GM23338 (cell line): ENCODE measurements around the gene CLHC1. TPM values are rescaled to one million over a fixed set of nuclear protein-coding genes. Genes with fewer than 3 reads are reported as not detected.

ENCODE experiments used
- ATAC-seq: fragments of 200-7000 bp; cut with Tn5 transposase; 3 replicates; pipeline ENCODE4 v1.9.1; 2020
- DNase-seq: peaks from one replicate; pipeline ENCODE4 v3.0.0-alpha.2; 2015; ENCODE audit warnings: low spot score
- H2AFZ ChIP-seq: fragments of 200-600 bp; sonication (generic); 2 replicates; pipeline ENCODE4 v1.8.0; 2016; ENCODE audit warnings: antibody characterized with exemption, mild to moderate bottlenecking, moderate library complexity
- H3F3A ChIP-seq: fragments of 200-600 bp; sonication (generic); replicated peaks from 2 replicates; pipeline ENCODE4 v1.8.0; 2017; ENCODE audit warnings: antibody characterized with exemption, mixed run types, low read depth
- H3K27ac ChIP-seq: fragments of 200-600 bp; sonication (generic); 2 replicates; pipeline ENCODE4 v1.6.1; 2016; ENCODE audit warnings: low read depth
- H3K27me3 ChIP-seq: fragments of 200-600 bp; sonication (generic); 2 replicates; pipeline ENCODE4 v1.8.0; 2016; ENCODE audit warnings: mild to moderate bottlenecking, mixed run types, moderate library complexity; ENCODE audit not compliant: insufficient read depth
- H3K36me3 ChIP-seq: fragments of 200-600 bp; sonication (generic); 2 replicates; pipeline ENCODE4 v1.8.0; 2016; ENCODE audit warnings: mild to moderate bottlenecking; ENCODE audit not compliant: insufficient read depth
- H3K4me1 ChIP-seq: fragments of 200-600 bp; sonication (generic); 2 replicates; pipeline ENCODE4 v1.8.0; 2016; ENCODE audit warnings: mild to moderate bottlenecking, moderate library complexity; ENCODE audit not compliant: insufficient read depth
- H3K4me2 ChIP-seq: fragments of 200-600 bp; sonication (generic); 2 replicates; pipeline ENCODE4 v1.7.1; 2017; ENCODE audit warnings: mixed run types
- H3K4me3 ChIP-seq: fragments of 200-600 bp; sonication (generic); 2 replicates; pipeline ENCODE4 v1.6.1; 2016; ENCODE audit warnings: mixed run types
- H3K79me2 ChIP-seq: fragments of 200-600 bp; sonication (generic); replicated peaks from 2 replicates; pipeline ENCODE4 v1.8.0; 2017; ENCODE audit warnings: mild to moderate bottlenecking; ENCODE audit not compliant: insufficient read depth
- H3K9me2 ChIP-seq: fragments of 200-600 bp; sonication (generic); 2 replicates; pipeline ENCODE4 v1.8.0; 2017; ENCODE audit not compliant: insufficient read depth
- H4K20me1 ChIP-seq: fragments of 200-600 bp; sonication (generic); replicated peaks from 2 replicates; pipeline ENCODE4 v1.8.0; 2017; ENCODE audit warnings: mild to moderate bottlenecking; ENCODE audit not compliant: insufficient read depth
- H3K27ac Mint-ChIP-seq: 2 replicates; pipeline ENCODE4 v1.8.0; 2020; ENCODE audit warnings: inconsistent platforms, mild to moderate bottlenecking, moderate library complexity, mixed read lengths
- H3K27me3 Mint-ChIP-seq: 3 replicates; pipeline ENCODE4 v1.8.0; 2022; ENCODE audit warnings: low read depth, mild to moderate bottlenecking, moderate library complexity, mixed read lengths, inconsistent platforms; ENCODE audit not compliant: insufficient read depth, poor library complexity
- H3K36me3 Mint-ChIP-seq: 3 replicates; pipeline ENCODE4 v1.8.0; 2021; ENCODE audit warnings: low read depth, mild to moderate bottlenecking, inconsistent platforms, moderate library complexity, mixed read lengths
- H3K4me1 Mint-ChIP-seq: 3 replicates; pipeline ENCODE4 v1.8.0; 2020; ENCODE audit warnings: mild to moderate bottlenecking, inconsistent platforms, mixed read lengths
- H3K4me3 Mint-ChIP-seq: 3 replicates; pipeline ENCODE4 v1.8.0; 2021; ENCODE audit warnings: moderate library complexity, mild to moderate bottlenecking, inconsistent platforms, mixed read lengths
- H3K9me3 Mint-ChIP-seq: 3 replicates; pipeline ENCODE4 v1.8.0; 2020; ENCODE audit warnings: moderate library complexity, mild to moderate bottlenecking, inconsistent platforms, mixed read lengths
- CREB1 ChIP-seq: fragments of 250-450 bp; sonication (Bioruptor Pico); IDR thresholded peaks from 2 replicates; pipeline ENCODE4 v1.5.0; 2020; ENCODE audit warnings: low read depth, mild to moderate bottlenecking, moderate library complexity
- CTCF ChIP-seq, 2 experiments: fragments of 200-600 bp in 1 of 2; sonication (generic) in 1 of 2; conservative IDR thresholded peaks; 2 replicates each; pipeline versions ENCODE4 v1.5.1 to v1.6.1; 2016 to 2017; ENCODE audit warnings: antibody characterized with exemption in 2 of 2, low read depth in 2 of 2, mild to moderate bottlenecking in 2 of 2, moderate library complexity in 1 of 2
- EZH2 ChIP-seq: fragments of 200-600 bp; sonication (generic); IDR thresholded peaks from one replicate; pipeline ENCODE4 v1.8.0; 2017; ENCODE audit warnings: antibody characterized with exemption, mild to moderate bottlenecking, low read depth; ENCODE audit not compliant: unreplicated experiment
- EZH2phosphoT487 ChIP-seq: fragments of 200-600 bp; sonication (generic); IDR thresholded peaks from one replicate; pipeline ENCODE4 v1.8.1; 2018; ENCODE audit warnings: antibody characterized with exemption; ENCODE audit not compliant: unreplicated experiment
- JUNB ChIP-seq: IDR thresholded peaks from one replicate; pipeline ENCODE4 v1.6.1; 2016; ENCODE audit warnings: antibody characterized with exemption; ENCODE audit not compliant: unreplicated experiment
- NANOG ChIP-seq: IDR thresholded peaks from 2 replicates; pipeline ENCODE4 v1.6.1; 2016; ENCODE audit warnings: antibody characterized with exemption, borderline replicate concordance
- POLR2AphosphoS5 ChIP-seq: IDR thresholded peaks from 2 replicates; pipeline ENCODE4 v1.6.1; 2016; ENCODE audit warnings: antibody characterized with exemption, low read depth
- REST ChIP-seq: IDR thresholded peaks from one replicate; pipeline ENCODE4 v1.6.1; 2018; ENCODE audit warnings: antibody characterized with exemption; ENCODE audit not compliant: unreplicated experiment
- ZNF114 ChIP-seq: fragments of 250-450 bp; sonication (Bioruptor Pico); IDR thresholded peaks from 2 replicates; pipeline ENCODE4 v1.5.0; 2020; ENCODE audit warnings: mild to moderate bottlenecking, moderate library complexity
- ZNF331 ChIP-seq: fragments of 250-450 bp; sonication (Bioruptor Pico); IDR thresholded peaks from 2 replicates; pipeline ENCODE4 v1.5.0; 2020; ENCODE audit warnings: low read depth, mild to moderate bottlenecking, moderate library complexity
- ZNF462 ChIP-seq: fragments of 250-450 bp; sonication (Bioruptor Pico); IDR thresholded peaks from 2 replicates; pipeline ENCODE4 v1.5.0; 2020; ENCODE audit warnings: mild to moderate bottlenecking, moderate library complexity
- polyA plus RNA-seq: library from polyadenylated mRNA; unstranded; fragments of >200 nt; fragmentation: Nextera tagmentation; extraction: Ambion mirVana; gene quantifications from 2 replicates; pipeline ENCODE4 v1.2.1, GENCODE V29; 2016
- total RNA-seq: library from RNA; depleted of rRNA; stranded (reverse); fragments of >200 nt; shearing (Covaris generic); gene quantifications from 2 replicates; pipeline ENCODE4 v1.2.3, GENCODE V29; 2014

Gene CLHC1
- total and polyA plus RNA-seq, 2 experiments from 2014 or later = 3.1 to 5.0 TPM

GRCh38 chr2:55165626-55166025 is 66.5 kb downstream of the CLHC1 start (continued):
- no peak for TF ChIP-seq ZNF462 (CRISPR knock-in tag)
- no peak for TF ChIP-seq ZNF331 (CRISPR knock-in tag)
- no peak for TF ChIP-seq POLR2AphosphoS5

- Mint-ChIP-seq H3K27ac (no peak overlapping the region), H3K9me3 (no peaks in the 10 kb centered on the region), H3K27me3 (peaks cover 14% of the 10 kb centered on the region), H3K4me3 (no peak overlapping the region), H3K36me3 (no peaks in the 10 kb centered on the region), H3K4me1 (peaks cover 44% of the 10 kb centered on the region)
- H2AFZ ChIP-seq = peak overlapping the region; percentile 76
- peak; percentile 29 for ATAC-seq
- no peak overlapping the region for H3K4me2 ChIP-seq
- no peaks in the 10 kb centered on the region for H4K20me1 ChIP-seq
- H3F3A ChIP-seq = no peaks in the 10 kb centered on the region
- DNase-seq = no peak
- H3K27ac ChIP-seq = no peak overlapping the region
- H3K4me1 ChIP-seq = peaks cover 22% of the 10 kb centered on the region
- H3K79me2 ChIP-seq = no peaks in the 10 kb centered on the region
- H3K4me3 ChIP-seq = no peak overlapping the region
- no peaks in the 10 kb centered on the region for H3K27me3 ChIP-seq
- H3K9me2 ChIP-seq = no peaks in the 10 kb centered on the region
- H3K36me3 ChIP-seq = no peaks in the 10 kb centered on the region
- TF ChIP-seq CTCF (conservative IDR thresholded peaks at IDR 0.05; ENCODE audit: low read depth in 2 of 2) (no peak), EZH2phosphoT487 (no peak), REST (no peak), POLR2AphosphoS5 (no peak), ZNF331 (CRISPR knock-in tag) (no peak), ZNF114 (CRISPR knock-in tag) (no peak), JUNB (no peak), EZH2 (no peak), CREB1 (CRISPR knock-in tag) (no peak), NANOG (no peak)
These were observed 67.3 kb downstream of the CLHC1 start for GRCh38 chr2:55164534-55165480.
